Activated CD8-positive, alpha-beta T cell treated with anti-CD3 and anti-CD28 coated beads for 36 hours (primary cell): Measurements from ENCODE around the gene TCAP. TPM values are rescaled to one million over a fixed set of nuclear protein-coding genes. Genes with fewer than 3 reads are reported as not detected.
A peak's percentile ranks its signal among the peaks of the same experiment; 100 is the strongest.

Experiments used
- ATAC-seq: fragments of 200-7000 bp; cut with Tn5 transposase; one replicate; pipeline ENCODE4 v1.10.0; 2021; ENCODE audit warnings: mild to moderate bottlenecking, moderate library complexity
- CTCF ChIA-PET: fragments of 350-600 bp; sonication (Branson Sonifier 250); formaldehyde crosslinking; loops from one replicate; lab custom pipeline; 2021; ENCODE audit warnings: antibody characterized with exemption; lab: Charles Lee
- POLR2A ChIA-PET: fragments of 350-600 bp; sonication (Branson Sonifier 250); formaldehyde crosslinking; loops from one replicate; lab custom pipeline; 2021; ENCODE audit warnings: antibody characterized with exemption; lab: Charles Lee
- DNase-seq: peaks from one replicate; pipeline ENCODE4 v3.0.0-alpha.2; 2020
- H3K27ac Mint-ChIP-seq: one replicate; pipeline ENCODE4 v1.8.0; 2021; ENCODE audit warnings: mild to moderate bottlenecking, mixed read lengths
- H3K27me3 Mint-ChIP-seq: one replicate; pipeline ENCODE4 v1.8.0; 2021; ENCODE audit warnings: mixed read lengths
- H3K36me3 Mint-ChIP-seq: one replicate; pipeline ENCODE4 v1.8.0; 2021; ENCODE audit warnings: low read depth, mixed read lengths
- H3K4me1 Mint-ChIP-seq: one replicate; pipeline ENCODE4 v1.8.0; 2021; ENCODE audit warnings: low read depth, mixed read lengths
- H3K4me3 Mint-ChIP-seq: one replicate; pipeline ENCODE4 v1.8.0; 2021; ENCODE audit warnings: mild to moderate bottlenecking, moderate library complexity, mixed read lengths
- H3K9me3 Mint-ChIP-seq: one replicate; pipeline ENCODE4 v1.8.0; 2021; ENCODE audit warnings: mixed read lengths
- CTCF ChIP-seq: fragments of 200-600 bp; IDR thresholded peaks from one replicate; pipeline ENCODE4 v1.8.0; 2022; ENCODE audit warnings: antibody characterized with exemption, mild to moderate bottlenecking
- intact Hi-C: fragments of 100-400 bp; cut with micrococcal nuclease; formaldehyde crosslinking; loops from one replicate; pipeline ENCODE4 v1.10.0; 2022
- total RNA-seq, 2 experiments: library from RNA; stranded (reverse); gene quantifications; one replicate each; pipeline ENCODE4 v1.2.3, GENCODE V29; 2021

Gene TCAP
- total RNA-seq, 2 experiments from 2014 or later, result 0.95 to 1.3 TPM

- H3K9me3 Mint-ChIP-seq, result no peaks in the 10 kb centered on the region
- H3K27ac Mint-ChIP-seq, result peak overlapping the region; percentile 73
- H3K27me3 Mint-ChIP-seq, result no peaks in the 10 kb centered on the region
- DNase-seq, result peak; percentile 30
- POLR2A ChIA-PET, result no interaction called here
- CTCF ChIA-PET, result interaction anchor here (1.3 to 11.1 kb wide), 3 partner anchors 12 to 113 kb away, joined by 3 to 111 read pairs (median 58); partner anchors contain the start of gene PPP1R1B
- TF ChIP-seq CTCF, result no peak
- no peak overlapping the region for H3K4me3 Mint-ChIP-seq
- peaks cover 5% of the 10 kb centered on the region for H3K36me3 Mint-ChIP-seq
- intact Hi-C loops, result no loop called here
- peaks cover 64% of the 10 kb centered on the region for H3K4me1 Mint-ChIP-seq
- no peak for ATAC-seq
Measured at GRCh38 chr17:39640591-39641031, 24.5 kb upstream of the TCAP start.

DNA sequence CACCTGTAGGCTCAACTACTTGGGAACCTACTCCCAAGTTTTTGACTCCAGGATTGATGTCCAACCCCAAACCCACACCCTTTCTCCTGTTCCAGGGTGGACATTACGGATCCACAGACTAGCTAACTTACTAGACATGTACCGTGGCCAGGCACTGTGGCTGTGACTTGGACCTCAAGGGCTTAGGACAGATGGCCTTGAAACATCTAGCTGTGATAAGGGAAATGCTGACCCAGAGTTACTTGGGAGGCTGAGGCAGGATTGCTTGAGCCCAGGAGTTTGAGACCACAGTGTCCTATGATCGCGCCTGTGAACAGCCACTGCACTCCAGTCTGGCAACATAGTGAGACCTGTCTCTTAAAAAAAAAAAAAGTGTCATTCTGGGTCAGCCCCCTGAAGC lies 24.1 kb upstream of the TCAP start:
- TF ChIP-seq CTCF, result no peak
- peak overlapping the region; percentile 73 for H3K27ac Mint-ChIP-seq
- H3K27me3 Mint-ChIP-seq, result no peaks in the 10 kb centered on the region
- no peak overlapping the region for H3K4me3 Mint-ChIP-seq
- H3K4me1 Mint-ChIP-seq, result peaks cover 65% of the 10 kb centered on the region
- H3K36me3 Mint-ChIP-seq, result peaks cover 5% of the 10 kb centered on the region
- CTCF ChIA-PET, result interaction anchor here (0.9 to 11.1 kb wide), 5 partner anchors 10 to 113 kb away, joined by 3 to 111 read pairs (median 3); partner anchors contain the start of genes PNMT and PPP1R1B
- H3K9me3 Mint-ChIP-seq, result no peaks in the 10 kb centered on the region
- DNase-seq (no peak), ATAC-seq (no peak)
- POLR2A ChIA-PET, result no interaction called here
- intact Hi-C loops, result no loop called here

DNA sequence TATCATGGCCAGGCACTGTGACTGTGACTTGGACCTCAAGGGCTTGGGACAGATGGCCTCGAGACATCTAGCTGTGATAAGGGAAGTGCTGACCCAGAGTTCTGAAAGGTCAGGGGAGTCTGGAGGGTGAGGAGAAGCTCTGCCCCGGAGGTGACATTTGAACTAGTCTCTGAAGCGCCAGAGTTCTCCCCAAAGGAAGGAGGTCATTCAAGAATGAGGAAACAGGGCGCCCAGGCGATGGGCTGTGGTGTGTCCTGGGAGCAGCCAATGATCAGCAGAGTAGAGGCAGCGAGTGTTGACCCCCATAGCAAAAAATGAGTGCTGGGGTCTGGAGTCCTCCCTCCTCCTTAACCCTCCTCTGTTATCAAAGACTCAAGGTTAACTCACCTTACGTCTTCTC lies 23.3 kb upstream of the TCAP start:
- DNase-seq (no peak), ATAC-seq (no peak)
- Mint-ChIP-seq H3K4me1 (peaks cover 61% of the 10 kb centered on the region), H3K27ac (no peak overlapping the region), H3K36me3 (peaks cover 5% of the 10 kb centered on the region), H3K4me3 (no peak overlapping the region), H3K27me3 (no peaks in the 10 kb centered on the region), H3K9me3 (no peaks in the 10 kb centered on the region)
- ChIA-PET CTCF (interaction anchor here (0.9 to 11.1 kb wide), 7 partner anchors 11 to 112 kb away, joined by 3 to 111 read pairs (median 3); partner anchors contain the start of genes PGAP3, PNMT and PPP1R1B), POLR2A (no interaction called here)
- TF ChIP-seq CTCF, result no peak
- intact Hi-C loops, result no loop called here

GRCh38 chr17:39642291-39643074 lies 22.7 kb upstream of the TCAP start:
- no peak for ATAC-seq
- peaks cover 63% of the 10 kb centered on the region for H3K4me1 Mint-ChIP-seq
- no peaks in the 10 kb centered on the region for H3K9me3 Mint-ChIP-seq
- intact Hi-C loops, result no loop called here
- H3K36me3 Mint-ChIP-seq, result peaks cover 5% of the 10 kb centered on the region
- DNase-seq, result no peak
- ChIA-PET POLR2A (interaction anchor here (2.0 kb wide), 1 partner anchor 19 kb away, joined by 5 read pairs; no protein-coding TSS in a partner anchor), CTCF (interaction anchor here (1.1 to 11.1 kb wide), 6 partner anchors 10 to 45 kb away, joined by 3 to 111 read pairs (median 21); partner anchors contain the start of genes PGAP3, PNMT and PPP1R1B)
- H3K27me3 Mint-ChIP-seq, result no peaks in the 10 kb centered on the region
- no peak overlapping the region for H3K4me3 Mint-ChIP-seq
- TF ChIP-seq CTCF, result no peak
- H3K27ac Mint-ChIP-seq, result peak overlapping the region; percentile 39

GRCh38 chr17:39643271-39643670 lies 21.9 kb upstream of the TCAP start:
- Mint-ChIP-seq H3K36me3 (no peaks in the 10 kb centered on the region), H3K27me3 (no peaks in the 10 kb centered on the region), H3K27ac (no peak overlapping the region), H3K4me1 (peaks cover 58% of the 10 kb centered on the region), H3K4me3 (no peak overlapping the region), H3K9me3 (no peaks in the 10 kb centered on the region)
- CTCF ChIA-PET, result interaction anchor here (1.1 to 11.1 kb wide), 7 partner anchors 8 to 44 kb away, joined by 3 to 111 read pairs (median 5); partner anchors contain the start of genes PGAP3, PNMT and PPP1R1B
- peak; percentile 12 for ATAC-seq
- DNase-seq, result no peak
- TF ChIP-seq CTCF, result no peak
- intact Hi-C loops, result no loop called here
- POLR2A ChIA-PET, result interaction anchor here (0.5 to 2.0 kb wide), 2 partner anchors 20 to 129 kb away, joined by 3 to 5 read pairs; no protein-coding TSS in a partner anchor
